T-helper 1 cell (primary cell): ENCODE data around the gene PARP9.

Experiments
- DNase-seq, 5 donors: peaks; one replicate each; pipeline ENCODE4 v3.0.0-alpha.2; 2012 to 2020

Gene PARP9

GRCh38 chr3:122481390-122481789, 82.7 kb downstream of the PARP9 start:
- no peak for DNase-seq
